LNCaP clone FGC (cell line): ENCODE data around the gene ACSS3.

Source experiments
- DNase-seq: peaks from one replicate; pipeline ENCODE4 v3.0.0-alpha.2; 2011; ENCODE audit warnings: low read depth
- H3K4me3 ChIP-seq: 2 replicates; pipeline ENCODE4 v1.5.1; 2011; ENCODE audit warnings: mild to moderate bottlenecking, low read depth, low read length, control low read depth
- CTCF ChIP-seq: IDR thresholded peaks from 2 replicates; pipeline ENCODE4 v1.5.1; 2012; ENCODE audit warnings: mild to moderate bottlenecking; ENCODE audit not compliant: control insufficient read depth, insufficient read depth; ENCODE audit errors: extremely low read depth

Gene ACSS3

GRCh38 chr12:81125691-81126090 lies 47.8 kb downstream of the ACSS3 start:
- no peak for TF ChIP-seq CTCF
- no peak overlapping the region for H3K4me3 ChIP-seq
- no peak for DNase-seq

- peak; percentile 35 for DNase-seq
- peak; percentile 88 for TF ChIP-seq CTCF
- no peak overlapping the region for H3K4me3 ChIP-seq
These were observed 51.2 kb downstream of the ACSS3 start for GRCh38 chr12:81128930-81129554.

GRCh38 chr12:81136519-81136918 lies 58.6 kb downstream of the ACSS3 start:
- no peak for DNase-seq
- no peak for TF ChIP-seq CTCF
- no peak overlapping the region for H3K4me3 ChIP-seq

GRCh38 chr12:81137801-81138200 lies 59.9 kb downstream of the ACSS3 start:
- no peak overlapping the region for H3K4me3 ChIP-seq
- DNase-seq, result no peak
- no peak for TF ChIP-seq CTCF

GRCh38 chr12:81141217-81141616 lies 63.3 kb downstream of the ACSS3 start:
- DNase-seq, result no peak
- TF ChIP-seq CTCF, result no peak
- H3K4me3 ChIP-seq, result no peak overlapping the region

- peak; percentile 97 for DNase-seq
- TF ChIP-seq CTCF, result no peak
These were observed 65.2 kb downstream of the ACSS3 start for GRCh38 chr12:81143057-81143456.

More at GRCh38 chr12:81143057-81143456, 65.2 kb downstream of the ACSS3 start:
- no peak overlapping the region for H3K4me3 ChIP-seq
